GM12891 (cell line): Measurements from ENCODE around the gene CDH13.

Experiments
- PAX5 ChIP-seq: IDR thresholded peaks from 2 replicates; pipeline ENCODE4 v1.6.1; 2011; ENCODE audit warnings: low read length, moderate library complexity, mild to moderate bottlenecking; ENCODE audit not compliant: insufficient read depth, severe bottlenecking
- POLR2A ChIP-seq: IDR thresholded peaks from 2 replicates; pipeline ENCODE4 v1.6.1; 2011; ENCODE audit warnings: low read depth, low read length, control low read depth
- POLR2AphosphoS5 ChIP-seq: IDR thresholded peaks from 2 replicates; pipeline ENCODE4 v1.6.1; 2011; ENCODE audit warnings: low read depth, low read length, control low read depth
- SPI1 ChIP-seq: IDR thresholded peaks from 2 replicates; pipeline ENCODE4 v1.6.1; 2011; ENCODE audit warnings: low read depth, low read length, control low read depth
- TAF1 ChIP-seq: IDR thresholded peaks from 2 replicates; pipeline ENCODE4 v1.6.1; 2011; ENCODE audit warnings: low read depth, low read length, control low read depth

- TF ChIP-seq POLR2A (no peak), POLR2AphosphoS5 (no peak), SPI1 (no peak), TAF1 (no peak), PAX5 (no peak)
Measured at GRCh38 chr16:82876951-82877350, 250.2 kb downstream of the CDH13 start.
